Measurements from ENCODE around the gene CD8B2.

DNA sequence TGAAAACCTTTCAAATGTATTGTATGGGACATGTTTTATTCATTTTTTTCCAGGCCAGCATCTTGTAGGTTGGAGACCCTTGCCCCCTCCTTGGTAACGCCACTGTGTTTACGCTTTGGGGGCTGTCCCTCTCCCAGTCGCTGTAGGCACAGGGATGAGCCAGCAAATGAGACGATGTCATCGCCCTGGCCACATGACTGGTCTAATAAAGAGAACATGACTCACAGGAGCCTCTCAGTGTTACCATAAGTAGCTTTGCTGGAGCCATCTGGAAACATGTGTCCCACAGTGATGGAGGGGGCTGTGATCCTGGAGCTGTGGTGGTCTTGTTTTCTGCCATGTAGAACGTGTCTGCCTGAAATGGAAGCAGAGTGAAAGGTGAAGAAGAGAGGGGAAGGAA, 78.9 kb downstream of the CD8B2 start:
- no peak for TF ChIP-seq GATA2 (IDR thresholded peaks at IDR 0.05; ENCODE audit: low read depth, low read length)
- no peak for TF ChIP-seq GATA3 (IDR thresholded peaks at IDR 0.05; ENCODE audit: low read depth, low read length)

All from SH-SY5Y (cell line).